CD1c-positive myeloid dendritic cell (primary cell): ENCODE results near the gene COPZ1.
"Not testable (repeated sequence)": the region's sequence is repeated elsewhere in the genome, so short reads cannot be mapped to it uniquely, and the experiment has no call there.

ENCODE experiments used
- DNase-seq: peaks from one replicate; pipeline ENCODE4 v3.0.0-alpha.2; 2016; ENCODE audit errors: extremely low spot score

The COPZ1 gene

DNA sequence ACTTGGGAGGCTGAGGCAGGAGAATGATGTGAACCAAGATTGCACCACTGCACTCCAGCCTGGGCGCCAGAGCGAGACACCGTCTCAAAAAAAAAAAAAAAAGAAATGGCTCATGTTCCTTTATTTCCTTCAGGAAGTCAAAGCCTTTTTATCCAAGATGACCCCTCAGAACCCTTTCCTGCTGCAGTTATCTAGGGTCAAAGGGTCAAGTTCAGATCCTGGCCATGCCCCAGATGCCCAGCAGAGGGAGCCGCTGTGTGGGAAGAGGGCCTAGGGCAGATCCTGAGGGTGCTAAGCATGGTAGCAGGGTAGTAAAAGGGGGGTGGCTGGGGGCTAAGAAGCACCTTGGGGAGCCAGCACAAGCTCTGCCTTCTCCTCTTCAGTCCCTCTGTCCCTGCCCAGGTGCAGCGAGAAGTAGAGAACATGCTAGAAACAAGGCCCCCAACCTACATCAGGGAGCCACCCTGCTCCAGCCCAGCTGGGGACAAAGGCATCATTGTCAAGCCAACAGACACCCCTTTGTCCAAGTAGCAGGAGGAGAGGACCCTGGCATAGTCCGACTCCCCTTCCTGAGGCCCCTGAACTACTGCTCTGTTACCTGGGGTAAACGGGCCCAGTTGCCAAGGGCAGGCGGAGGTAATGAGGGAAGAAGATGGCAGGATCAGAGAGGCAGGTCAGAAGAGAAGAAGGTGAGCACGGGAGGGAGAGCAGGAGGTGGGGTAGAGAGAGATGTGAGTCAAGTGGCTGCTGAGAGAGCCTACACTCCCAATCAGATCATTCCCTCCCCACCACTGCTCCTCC is 30.6 kb upstream of the COPZ1 start:
- peak; percentile 81 for DNase-seq

DNA sequence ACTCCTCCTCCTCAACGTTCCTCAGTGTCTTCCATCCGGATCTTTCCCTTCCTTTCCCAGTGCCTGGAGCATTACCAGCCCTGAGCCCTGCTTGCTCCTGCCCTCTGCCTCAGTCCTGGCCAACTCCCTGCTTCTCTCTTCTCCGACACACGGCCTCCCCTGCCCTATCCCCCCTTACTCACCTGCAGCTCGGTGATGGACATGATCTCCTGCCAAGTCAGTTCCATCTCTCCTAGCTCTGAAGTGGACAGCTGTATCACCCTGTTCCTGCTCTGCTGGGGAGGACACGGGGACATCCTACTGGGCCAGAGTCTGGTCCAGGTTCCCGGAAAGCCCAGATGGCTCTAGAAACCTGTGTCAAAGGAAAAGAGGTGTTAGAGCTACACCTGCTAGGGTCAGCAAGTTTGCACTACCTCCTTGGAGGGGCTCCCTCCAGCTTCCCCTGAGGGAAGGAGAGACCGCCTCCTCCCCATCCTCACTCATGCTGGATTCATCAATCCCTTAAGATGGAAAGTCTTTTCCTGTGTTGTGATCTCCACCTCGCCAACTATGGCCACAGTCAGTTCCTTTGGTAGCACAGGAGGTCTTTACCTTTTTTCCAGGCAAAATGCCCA is 29.9 kb upstream of the COPZ1 start:
- no peak for DNase-seq

DNA sequence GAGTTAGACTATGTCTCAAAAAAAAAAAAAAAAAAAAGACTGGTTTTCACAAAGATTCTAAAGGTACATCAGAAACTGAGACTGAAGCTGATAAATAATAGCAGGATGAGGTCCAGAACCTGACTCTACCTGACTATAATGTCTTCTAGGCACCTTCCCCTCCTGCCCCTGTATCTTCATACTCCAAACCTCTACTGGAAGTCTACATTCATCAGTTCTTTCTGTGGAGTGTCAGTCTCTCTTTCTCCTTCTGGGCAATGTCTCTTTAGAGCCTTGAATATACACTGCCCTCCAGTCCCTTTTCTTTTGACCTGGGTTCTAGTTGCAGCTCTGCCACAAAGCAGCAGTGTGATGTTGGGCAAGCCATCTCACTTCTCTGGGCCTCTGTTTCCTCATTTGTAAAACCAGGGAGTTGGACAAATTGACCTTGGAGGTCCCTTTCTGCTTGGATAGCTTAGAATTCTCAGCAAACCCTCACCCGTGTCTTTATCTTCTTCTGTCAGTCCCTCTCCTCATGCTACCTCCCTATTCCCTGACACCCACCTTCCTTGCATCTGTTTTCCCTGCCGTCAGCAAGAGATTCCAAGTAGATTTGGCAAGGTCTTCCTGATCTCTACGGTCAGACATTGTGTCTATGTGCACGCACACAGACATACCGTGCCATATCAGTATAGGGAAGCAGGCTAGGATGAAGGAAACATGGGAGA is 28.4 kb upstream of the COPZ1 start:
- peak; percentile 41 for DNase-seq

DNA sequence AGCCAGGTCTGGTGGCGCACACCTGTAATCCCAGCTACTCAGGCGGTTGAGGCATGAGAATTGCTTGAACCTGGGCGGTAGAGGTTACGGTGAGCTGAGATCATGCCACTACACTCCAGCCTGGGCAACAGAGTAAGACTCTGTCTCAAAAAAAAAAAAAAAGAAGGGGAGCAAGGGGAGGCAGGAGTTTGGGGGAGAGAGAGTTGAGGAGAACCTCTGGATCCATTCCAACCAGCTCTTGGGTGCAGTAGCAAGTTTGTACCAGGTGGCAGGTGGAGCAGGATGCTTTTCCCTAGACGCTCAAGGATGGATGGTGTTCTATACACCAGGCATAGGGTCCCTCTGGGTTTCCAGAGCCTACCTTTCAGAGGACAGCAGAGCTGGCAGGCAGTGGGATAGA is 26.0 kb upstream of the COPZ1 start:
- DNase-seq, result no peak

DNA sequence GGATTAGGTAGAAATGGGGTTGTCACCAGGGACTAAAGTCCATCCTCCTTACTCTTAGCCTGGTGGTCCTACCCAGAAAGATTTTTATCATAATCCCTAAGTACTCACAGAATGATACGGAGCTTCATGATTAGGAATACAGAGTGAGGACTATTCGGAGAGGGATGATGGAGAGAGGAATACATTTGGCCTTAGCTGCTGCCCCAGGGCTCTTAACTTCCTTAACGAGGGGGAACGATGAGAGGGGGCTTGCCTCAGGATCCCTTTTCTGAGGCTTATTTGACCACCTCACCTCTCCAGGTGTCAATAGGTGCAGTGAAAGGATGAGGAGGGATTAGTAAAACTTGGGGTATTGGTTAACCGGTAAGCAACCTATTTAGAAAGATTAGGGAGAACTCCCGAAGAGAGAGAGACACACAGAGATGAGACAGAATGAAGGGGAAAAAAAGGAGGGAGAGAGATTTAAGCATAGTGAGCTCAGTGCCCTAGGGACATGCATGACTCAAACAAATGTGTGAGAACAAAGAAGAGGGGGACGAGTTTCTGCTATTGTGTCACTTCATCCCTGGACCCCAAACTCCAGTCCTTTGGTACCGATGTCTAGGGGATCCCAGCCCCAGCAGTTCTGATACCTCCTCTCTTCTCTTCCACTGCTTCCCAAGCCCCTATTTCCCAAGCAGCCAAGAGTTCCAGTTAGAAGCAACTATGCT is 25.3 kb upstream of the COPZ1 start:
- DNase-seq, result no peak

DNA sequence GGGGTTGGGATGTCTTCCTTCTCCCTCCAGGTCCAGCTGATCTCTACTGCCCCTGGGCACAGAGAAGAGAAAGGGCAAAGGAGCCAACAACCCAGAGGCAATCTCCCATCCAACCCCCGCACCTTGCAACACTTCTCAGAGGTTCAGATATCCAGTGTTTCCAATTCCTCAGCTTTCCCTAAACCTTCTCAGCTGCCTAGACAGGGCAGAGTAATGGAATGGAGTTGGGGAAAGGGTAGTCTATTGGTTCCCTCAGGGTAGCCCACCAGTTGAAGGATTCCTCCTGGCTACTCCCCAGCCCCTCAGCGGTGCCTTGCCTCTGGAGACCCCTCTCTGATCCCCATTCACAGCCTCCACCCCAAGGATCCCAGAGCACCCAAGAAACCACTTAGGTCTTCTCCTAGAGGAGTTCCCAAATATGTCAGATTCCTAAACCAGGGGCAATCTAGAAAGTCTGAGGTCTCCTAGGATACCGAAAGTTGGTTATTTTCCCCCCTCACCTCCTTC is 24.7 kb upstream of the COPZ1 start:
- DNase-seq, result no peak

DNA sequence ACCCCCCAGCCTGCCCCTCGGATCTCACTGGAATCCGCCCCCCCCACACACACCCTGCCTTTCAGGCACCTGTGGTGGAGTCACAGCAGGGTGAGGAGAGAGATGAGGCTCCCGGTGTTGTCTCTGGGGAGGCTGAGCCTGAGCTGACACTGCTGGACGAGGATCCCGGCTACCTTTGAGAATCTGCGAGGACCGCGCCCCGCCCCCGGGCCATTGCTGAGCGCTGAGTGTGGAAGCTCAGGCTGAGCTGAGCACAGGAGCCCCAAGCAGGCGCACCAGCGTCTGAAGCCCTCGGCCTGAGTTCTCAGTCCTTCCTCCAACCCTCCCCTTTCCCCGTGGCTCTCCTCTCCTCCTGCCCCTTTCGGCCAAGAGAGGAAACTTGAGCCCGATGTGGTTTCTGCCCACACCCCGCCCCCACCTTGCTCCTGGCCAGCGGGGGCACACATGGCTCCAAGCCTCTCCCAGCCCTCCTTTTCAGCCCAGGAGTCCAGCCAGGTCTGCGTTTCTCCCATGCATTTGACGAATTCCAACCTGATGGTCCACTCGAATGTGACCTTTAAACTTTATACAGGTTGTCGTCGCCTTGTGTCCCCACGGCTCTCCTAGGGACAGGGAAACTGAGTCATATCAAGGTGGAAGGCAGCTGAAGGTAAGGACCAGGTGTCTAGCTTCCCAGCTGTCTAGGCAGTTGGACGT is 24.1 kb upstream of the COPZ1 start, which contains the start of gene NFE2:
NFE2 (minus strand) TSS at position 284 of the 696 bp plus-strand sequence. CDS start 5,767 bp downstream, outside the sequence.
- DNase-seq, result peak; percentile 67

DNA sequence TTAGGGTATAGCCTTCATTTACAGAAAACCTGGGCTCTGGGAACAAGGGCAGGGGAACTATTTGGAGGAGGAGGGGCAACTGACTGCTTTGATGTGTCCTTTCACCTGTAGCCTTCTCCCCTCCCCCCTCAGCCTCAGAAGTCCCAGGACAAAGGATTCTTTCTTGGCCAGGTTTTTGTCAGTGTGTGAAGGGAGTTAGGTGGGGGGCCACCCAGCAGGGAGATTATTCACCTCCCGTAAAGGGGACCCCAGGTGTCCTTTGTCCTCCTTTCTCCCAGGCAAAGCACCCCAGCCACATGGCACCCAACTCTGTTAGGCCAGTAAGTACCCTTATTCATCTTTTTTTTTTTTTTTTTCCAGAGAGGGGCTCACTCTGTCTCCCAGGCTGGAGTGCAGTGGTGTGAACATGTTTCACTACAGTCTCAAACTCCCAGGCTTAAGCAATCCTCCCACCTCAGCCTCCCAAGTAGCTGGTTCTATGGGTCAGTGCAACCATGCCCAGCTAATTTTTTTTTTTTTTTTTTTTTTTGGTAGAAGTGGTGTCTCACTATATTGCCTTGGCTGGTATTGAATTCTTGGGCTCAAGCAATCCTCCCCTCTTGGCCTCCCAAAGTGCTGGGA is 23.4 kb upstream of the COPZ1 start:
- DNase-seq, result no peak

DNA sequence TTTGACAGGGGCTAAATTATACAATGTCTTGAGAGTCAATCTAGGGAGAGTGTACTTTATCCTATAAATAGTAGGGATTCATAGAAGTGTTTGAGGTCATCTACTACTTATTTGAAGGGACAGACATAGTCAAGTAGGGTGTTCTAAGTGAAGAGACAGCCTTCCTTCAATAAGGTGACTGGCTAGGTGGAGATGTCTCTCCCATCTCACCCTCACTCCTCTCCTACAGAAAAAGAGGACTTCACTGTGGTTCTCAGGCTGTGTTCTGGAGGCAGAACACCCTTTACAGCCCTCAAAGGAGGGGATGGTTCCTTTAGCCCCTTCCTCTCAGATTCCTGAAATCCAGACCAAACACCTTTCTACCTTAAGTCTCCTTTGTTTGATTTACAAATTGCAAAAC is 21.3 kb upstream of the COPZ1 start:
- DNase-seq, result no peak

DNA sequence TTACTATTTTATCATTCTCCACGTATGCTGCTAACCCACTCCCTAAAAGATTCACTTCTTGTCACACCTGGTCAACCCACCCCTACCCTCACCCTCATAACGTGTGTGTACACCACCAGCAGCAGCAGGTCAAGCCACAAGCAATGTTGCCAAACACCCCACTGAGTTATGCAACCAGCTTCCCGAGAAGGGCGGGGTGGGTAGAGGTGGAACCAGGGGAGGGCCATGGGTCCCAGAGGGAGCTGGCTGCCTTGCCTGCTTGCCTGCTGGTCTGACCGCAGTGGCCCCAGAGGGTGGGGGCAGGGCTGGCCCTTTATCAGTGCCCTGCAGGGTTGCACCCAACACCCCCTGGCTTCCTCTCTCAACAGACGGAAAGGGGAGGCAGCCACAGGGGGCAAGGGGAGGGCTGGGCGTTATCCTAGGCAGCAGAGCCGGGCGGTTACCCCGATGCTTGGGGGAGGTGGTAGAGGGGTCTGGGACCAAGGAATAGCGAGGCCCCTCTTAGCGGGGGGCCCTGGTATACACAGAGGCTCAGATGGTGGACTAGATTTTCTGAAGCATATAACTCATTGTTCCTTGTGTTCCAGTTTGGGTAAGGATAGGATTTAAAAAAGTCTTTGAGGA is 20.6 kb upstream of the COPZ1 start:
- peak; percentile 86 for DNase-seq

DNA sequence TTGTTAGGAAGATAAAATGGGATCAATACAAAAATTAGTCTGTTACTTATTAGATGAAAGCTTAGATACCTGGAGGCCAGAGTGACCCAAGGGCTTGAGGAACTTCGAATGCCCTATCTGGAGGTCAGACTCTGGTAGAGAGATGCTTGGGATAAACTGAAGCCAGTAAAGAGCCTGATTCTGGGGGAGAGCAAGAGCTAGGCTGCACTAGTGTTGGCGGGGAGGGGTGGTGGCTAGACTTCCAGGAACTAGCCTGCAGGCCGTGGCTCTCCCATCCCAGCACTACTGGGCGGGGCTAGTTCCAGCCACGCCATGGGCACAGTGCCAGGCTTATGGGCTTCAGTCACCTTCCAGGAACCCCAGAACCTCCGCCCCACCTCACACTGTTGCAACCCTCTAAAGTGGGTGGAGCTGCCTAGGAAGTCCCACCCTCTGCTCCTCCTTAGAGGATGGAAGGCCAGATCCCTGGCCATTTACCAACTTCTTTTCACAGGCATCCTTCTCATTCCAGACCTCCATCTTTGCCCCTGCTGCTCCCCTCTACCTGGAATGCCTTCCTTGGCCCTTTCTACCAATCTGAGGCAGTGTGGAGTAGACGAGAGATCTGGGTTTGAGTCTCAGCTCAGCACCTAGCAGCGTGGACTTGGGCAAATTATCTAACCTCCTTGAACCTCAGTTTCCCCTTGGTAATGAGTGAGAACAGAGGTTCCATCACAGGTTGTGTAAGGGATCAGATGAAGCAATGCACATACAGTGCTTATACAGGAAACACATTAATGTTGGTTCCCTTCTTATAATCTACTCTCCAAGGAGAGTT is 17.8 kb upstream of the COPZ1 start:
- peak; percentile 97 for DNase-seq

DNA sequence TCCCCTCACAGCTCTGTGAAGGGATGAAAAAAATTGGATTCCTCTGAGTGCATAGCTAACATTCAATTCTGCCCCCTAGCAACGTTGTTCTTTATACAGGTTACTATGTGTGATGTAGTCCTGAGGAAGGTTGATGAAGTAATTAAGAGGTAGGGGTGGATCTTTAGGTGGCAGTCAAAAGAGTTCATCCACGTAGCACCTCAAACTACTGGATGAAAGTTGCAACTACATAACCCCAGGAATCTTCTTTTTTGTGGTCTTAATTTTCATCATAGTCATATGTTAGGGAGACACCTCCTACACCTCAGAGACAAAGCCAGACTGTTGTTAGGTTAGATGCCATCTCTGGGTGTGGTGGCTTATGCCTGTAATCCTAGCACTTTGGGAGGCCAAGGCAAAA is 13.9 kb upstream of the COPZ1 start:
- DNase-seq, result no peak

DNA sequence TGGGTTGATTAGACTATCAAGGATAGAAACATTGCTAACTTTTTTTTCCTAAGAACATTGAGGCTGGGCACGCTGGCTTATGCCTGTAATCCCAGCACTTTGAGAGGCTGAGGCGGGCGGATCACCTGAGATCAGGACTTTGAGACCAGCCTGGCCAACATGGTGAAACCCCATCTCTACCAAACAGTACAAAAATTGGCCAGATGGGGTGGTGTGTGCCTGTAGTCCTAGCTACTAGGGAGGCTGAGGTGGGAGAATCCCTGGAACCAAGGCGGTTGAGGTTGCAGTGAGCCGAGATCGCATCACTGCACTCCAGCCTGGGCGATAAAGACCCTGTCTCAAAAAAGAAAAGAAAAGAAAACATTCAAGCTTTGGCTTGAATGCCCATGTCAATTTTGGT is 12.6 kb upstream of the COPZ1 start:
- not testable (repeated sequence) for DNase-seq

DNA sequence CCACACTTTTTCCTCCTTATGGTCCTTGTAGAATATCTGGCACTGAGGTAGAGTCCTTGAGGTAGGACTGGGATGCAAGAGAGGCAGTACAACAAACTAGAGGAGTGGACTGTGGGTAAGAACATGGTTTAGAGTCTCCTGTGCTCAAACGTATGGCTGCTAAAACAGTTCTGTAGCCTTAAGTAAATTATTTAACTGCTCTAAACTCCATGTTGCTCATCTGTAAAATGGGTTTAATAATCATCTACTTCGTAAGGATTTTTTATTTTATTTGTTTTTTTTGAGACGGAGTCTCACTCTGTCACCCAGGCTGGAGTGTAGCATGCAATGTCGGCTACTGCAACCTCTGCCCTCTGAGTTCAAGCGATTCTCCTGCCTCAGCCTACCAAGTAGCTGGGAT is 3.6 kb upstream of the COPZ1 start:
- no peak for DNase-seq

DNA sequence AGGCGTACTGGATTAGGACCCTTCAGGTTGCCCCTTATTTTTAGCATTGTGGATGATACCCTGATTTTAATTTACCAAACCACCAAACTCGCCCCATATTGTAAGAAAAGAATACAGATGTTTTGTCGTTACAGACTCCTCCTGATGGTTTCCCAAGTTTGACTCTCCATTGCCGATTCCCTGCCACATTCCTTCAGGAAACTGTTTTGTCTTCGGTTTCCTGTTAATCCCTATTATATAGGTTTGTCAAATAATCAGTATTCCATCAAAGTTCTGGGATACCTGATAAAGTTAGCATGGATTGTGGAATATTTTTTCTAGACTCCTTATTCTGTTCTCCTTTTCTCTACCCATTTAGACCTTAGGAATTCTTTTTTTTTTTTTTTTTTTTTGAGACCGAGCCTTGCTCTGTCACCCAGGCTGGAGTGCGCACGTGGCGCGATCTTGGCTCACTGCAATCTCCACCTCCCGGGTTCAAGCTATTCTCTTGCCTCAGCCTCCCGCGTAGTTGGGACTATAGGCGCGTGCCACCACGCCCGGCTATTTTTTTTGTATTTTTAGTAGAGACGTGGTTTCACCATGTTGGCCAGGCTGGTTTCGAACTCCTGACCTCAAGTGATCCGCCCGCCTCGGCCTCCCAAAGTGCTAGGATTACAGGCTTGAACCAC is 645 bp downstream of the COPZ1 start:
- not testable (repeated sequence) for DNase-seq

DNA sequence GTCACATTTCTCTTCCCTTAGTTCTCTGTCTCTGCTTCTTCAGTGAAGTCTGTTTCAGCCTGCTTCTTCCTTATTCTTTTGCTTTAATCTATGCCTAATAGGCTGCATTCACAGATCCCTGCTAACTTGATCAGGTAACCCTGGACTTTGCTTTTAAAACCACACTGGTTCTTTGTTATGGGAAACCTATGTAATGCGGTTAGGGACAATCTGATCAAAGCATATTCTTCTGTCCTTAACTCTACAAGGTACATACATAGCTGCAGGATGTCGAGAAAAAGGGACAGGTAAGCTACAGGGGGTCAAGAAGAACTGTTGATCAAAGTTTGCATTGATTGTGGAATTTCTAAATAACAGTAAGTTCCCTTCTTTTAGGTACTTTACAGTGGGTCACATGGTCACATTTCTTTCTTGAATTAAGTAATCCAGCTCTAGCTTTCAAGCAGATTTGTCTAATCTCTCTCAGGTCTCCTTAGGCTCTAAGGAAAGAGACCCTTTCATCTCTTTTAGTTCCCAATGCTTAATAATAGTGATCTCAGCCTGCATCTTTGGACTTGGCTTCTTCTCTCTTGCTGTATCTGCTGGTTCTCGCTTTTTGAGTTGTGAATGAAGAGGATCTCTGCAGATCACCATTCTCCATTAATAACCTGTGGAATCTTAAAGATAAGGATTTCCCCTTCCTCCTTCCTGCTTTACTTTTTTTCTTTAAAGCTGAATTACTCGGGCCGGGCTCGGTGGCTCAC is 3.8 kb downstream of the COPZ1 start:
- no peak for DNase-seq

DNA sequence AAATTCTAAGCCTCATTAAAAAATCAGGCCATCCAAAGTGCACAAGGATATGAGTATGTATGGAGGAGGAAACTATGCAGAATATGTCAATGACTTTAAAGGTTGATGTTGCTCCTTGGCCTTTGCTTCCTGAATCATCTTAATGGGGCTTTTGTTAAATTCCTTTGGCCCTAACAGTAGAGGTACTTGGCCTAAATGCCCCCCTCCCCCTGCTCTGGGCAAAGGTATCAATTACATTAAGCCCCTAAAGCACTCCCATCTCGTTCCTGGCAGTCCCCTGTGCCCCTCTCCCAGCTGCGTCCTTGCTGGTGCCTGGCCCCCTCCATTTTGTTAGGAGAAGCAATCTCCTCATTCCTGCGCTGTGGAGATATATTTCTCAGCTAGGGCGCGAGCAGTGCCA is 4.8 kb downstream of the COPZ1 start:
- DNase-seq, result no peak

DNA sequence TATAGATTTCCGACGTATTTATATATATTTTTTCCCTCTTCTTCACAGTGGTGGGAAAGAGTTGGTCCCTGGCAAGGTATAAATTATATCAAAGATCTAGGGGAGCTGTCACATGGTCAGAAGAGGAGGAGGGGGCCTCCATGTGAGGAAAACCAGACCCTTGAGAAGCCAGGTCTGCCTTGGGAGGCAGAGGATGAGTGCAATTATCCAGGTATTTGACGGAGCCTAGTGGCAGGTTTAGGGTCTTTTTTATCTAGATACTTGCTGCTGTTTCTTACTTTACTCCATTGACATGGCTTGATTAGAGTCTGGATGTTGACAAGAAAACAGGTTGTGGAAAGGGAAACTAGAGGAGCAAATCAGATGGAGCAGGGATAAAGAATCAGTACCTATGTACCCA is 5.5 kb downstream of the COPZ1 start:
- no peak for DNase-seq
